Hematopoietic multipotent progenitor cell treated with erythropoietin and hydrocortisone succinate and interleukin-3 and kit ligand, for 8 days (in vitro differentiated cells): ENCODE results near the gene TNNT2.

Source experiments
- DNase-seq: peaks from one replicate; pipeline ENCODE4 v3.0.0-alpha.2; 2015

TNNT2 gene

DNA sequence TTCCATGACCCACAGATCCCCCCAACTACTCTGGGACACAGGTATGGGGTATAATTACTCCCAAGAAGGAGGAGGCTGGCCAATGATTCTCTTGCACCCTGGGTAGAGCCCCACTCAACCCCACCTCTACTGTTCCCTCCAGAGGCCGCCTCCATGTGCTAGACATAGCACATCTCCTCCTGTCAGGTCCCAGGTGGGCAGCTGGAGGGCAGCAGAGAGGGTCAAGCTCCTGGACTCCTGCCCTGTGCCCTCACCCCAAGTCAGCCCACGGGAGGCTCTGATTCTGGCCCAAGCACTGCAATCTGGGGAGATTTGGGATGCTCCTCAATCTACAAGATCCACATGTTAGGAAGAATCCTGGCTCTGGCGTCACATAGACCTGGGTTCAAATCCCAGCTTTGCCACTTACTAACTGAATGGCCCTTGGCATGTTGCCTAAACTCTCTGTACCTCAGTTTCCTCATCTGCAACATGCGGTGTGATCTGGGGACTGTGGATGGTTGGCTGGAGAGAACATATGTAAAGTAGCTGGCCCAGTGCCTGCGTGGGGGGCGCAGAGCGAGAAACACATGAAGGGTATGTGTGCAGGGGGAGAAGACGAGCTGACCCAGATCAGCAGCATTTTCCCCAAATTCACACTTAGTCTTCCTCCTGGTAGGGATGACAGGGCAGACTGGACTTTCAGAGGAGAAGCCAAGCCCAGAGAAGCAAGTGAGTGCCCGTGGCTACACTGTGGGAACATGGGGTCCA lies 23.2 kb downstream of the TNNT2 start:
- DNase-seq, result no peak

DNA sequence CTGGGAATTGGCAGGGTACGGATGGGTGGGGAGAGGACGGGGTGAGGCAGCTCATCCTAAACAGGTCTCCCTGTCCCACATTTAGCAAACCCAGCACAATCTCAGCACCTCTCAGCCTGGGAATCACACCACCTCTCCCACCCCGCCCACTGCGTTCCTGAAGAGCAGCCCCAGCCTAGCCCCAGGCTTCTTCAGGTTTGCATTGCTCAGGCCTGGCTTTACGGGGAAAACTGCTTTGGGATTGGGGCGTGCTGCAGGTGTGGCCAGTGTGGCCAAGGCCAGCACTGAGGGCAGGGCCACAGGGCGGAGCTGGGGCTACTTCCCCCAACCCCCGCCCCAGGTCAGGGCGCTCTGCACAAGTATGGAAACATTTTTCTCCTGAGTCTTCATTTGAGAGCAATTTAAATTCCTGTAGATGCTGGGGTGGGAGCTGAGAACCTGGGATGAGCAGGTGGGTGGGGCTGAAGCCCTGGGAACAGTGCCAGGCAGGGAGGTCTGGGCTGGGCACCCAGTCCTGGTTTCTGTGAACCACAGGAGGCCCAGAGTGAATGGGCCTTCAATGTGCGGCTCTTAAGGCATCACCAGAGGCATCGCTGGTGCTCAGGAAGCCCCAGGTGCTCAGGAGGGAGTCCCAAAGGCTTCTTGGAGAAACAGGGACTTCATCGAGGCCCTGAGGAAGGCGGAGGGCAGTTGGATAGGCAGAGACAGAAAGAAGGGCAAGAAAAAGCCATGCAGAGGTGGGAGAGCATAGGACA lies 24.1 kb downstream of the TNNT2 start:
- DNase-seq, result no peak

DNA sequence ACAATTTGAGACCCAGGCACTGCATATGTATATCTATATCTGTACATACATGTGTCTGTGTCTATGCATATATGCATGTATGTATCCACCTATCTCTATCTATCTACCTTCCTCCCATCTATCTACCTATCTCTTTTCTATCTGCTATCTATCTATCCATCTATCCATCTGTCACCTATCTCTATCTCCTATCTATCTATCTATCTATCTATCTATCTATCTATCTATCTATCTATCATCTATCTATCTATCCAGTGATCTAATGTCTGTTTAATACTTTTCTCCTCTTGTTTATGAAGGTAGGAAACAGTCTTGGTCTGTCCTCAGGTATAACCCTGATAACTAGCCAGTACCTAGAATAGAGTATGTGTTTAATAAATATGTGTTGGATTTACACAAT lies 25.9 kb downstream of the TNNT2 start:
- no peak for DNase-seq

DNA sequence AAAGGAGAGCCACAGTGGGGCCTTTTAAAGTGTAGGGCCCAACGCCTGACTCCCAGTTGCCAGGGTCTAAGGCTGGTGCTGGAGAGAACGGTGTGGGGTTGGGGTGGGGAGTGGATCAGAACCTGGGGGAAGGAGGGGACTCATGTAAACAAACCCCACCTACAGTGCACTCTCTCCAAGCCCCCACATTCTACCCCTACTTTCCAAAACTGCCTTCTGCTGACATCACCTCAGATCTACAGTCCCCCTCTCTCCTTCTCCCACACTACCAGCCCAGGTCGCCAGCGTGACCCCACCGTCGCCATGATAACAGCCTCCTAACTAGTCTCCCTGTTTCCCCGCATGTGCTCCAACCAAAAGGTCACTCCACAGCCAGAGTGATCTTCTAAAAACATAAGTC lies 26.6 kb downstream of the TNNT2 start:
- no peak for DNase-seq

DNA sequence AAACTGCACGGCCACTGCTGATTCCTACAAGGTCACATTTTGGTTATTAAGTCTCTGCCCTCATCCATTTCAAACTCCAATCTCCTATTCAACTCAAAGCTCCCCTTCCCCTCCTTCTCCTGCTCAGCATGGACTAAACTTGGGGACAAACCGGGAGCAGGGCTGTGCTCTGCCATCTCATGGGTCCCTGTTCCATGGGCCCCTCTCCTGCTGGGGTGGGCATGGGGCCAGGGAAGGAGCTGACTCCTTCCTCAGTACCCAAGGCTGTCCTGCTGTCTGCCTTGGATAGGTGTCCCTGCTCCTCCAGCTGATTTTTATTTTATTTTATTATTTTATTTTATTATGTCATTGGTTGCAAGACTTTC lies 27.1 kb downstream of the TNNT2 start:
- DNase-seq, result no peak

DNA sequence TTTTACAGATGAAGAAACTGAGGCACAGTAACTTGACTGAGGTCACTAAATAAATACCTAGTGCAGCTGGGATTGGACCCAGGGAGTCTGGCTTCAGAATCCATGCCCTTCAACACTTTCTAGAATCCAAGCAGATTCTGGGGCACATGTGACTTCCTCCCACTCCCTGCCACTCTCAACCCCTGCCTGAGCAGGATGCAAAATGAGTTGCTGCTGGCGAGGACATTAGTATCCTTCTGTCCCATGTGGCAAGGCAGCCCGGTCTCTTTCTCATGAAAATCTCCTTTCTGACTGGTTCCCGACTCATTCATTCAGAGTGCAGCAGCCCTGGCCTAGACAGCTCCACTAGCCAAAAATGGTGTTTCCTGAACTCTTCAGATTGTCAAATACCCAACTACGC lies 28.4 kb downstream of the TNNT2 start:
- no peak for DNase-seq

DNA sequence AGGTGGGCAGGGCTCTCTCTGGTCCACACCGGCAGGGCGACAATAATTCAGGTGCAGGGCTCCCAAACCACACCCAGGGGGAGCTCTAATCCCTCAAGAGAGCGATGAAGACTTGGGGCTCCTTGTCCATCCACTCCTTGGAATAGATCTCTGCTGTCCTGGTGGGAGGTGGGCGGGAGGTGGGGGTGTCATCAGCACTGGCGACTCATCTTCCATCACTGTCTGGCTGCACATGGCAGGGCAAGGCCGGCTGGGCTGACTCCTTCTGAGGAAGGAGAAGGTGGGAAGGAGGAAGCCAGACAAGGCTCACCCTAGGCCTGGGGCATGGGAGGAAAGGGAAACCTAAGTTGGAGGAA lies 29.3 kb downstream of the TNNT2 start:
- DNase-seq, result peak; percentile 48

DNA sequence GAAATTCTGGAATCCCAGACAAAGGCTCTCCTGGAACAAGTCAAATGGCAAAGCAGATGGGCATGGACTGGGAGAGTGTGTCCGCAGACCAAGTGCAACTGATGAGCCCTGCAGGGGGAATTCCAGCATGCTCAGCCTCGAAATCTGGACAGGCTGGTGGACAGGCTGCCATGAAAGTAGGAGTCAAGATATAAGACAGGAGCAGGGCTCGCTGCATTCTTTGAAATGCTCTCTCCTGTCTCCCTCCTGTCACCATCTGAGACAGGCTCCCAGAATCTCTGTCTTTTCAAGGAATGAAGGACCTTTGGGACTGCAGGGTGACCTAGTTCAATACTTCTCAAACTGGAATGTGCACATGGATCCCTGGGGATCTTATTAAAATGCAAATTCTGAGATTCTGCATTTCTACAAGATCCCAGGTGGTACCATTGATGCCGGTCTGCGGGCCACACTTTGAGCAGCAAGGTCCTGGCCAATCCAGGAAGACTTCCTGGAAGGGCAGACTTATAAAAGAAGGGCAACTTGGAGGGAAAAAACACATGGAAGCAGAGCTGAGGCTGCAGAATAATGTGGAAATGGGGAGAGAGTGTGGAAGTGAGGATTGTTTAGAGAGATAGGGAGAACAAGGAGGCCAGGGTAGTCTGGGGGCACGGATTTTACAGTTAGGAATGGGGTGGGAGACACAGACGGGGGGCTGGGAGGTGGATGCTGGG lies 29.8 kb downstream of the TNNT2 start:
- DNase-seq, result no peak

DNA sequence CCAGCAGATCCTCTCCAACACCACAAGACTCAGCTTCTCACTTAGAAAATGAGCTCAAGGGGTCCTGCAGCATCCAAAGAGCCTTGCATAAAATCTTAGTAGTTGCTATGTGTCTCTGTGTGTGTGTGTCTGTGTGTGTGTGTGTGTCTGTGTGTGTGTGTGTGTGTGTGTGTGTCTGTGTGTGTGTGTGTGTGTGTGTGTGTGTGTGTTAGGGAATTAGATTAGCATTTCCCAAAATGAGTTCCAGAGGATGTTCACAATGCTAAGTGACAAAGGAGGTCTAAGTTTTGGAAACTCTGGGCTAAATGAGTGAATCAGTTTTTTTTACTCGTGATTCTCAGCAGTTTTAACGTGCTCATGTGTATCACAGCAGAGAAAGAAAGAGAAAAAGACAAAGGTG lies 30.5 kb downstream of the TNNT2 start:
- DNase-seq, result no peak

DNA sequence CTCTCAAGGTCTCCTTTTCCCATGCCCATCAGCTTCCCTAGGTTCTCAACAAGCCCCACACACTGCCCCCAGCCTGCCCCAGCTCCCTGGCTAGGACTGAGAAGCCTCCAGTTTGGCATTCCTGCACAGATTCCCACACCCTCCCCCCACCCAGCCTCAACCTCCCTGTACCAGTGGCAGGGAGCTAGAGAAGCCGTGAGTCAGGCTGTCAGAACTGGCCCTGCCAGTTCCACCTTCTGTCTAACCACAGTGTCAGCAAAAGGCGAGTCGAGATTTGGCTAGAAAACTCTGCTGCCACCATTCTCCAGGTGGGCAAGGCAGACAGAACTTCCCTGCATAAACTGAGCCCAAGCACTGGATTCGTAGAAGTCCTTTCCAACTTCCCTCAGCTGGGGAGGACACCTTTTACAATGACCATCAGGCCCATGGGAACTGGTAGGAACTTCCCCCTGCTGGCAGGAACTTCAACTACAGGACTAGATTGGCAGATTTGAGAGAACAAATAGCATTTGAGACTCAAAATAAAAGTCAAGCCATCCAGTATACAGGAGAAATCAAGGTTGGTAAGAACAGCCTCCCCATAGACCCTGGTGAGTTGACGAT lies 31.0 kb downstream of the TNNT2 start:
- DNase-seq, result peak; percentile 48

DNA sequence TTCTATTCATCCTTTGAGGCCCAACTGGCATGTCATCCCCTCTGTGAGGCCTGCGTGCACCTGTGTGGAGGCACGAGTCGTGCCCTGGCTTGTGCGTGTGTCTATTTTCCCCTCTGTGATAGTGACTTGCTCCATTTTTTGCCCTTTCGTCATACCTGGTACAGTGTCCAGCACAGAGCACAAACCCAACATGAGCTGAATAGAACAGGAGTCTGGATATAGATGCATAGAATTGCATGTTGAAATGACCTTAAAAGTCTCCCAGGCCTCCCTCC lies 32.5 kb downstream of the TNNT2 start:
- DNase-seq, result no peak

DNA sequence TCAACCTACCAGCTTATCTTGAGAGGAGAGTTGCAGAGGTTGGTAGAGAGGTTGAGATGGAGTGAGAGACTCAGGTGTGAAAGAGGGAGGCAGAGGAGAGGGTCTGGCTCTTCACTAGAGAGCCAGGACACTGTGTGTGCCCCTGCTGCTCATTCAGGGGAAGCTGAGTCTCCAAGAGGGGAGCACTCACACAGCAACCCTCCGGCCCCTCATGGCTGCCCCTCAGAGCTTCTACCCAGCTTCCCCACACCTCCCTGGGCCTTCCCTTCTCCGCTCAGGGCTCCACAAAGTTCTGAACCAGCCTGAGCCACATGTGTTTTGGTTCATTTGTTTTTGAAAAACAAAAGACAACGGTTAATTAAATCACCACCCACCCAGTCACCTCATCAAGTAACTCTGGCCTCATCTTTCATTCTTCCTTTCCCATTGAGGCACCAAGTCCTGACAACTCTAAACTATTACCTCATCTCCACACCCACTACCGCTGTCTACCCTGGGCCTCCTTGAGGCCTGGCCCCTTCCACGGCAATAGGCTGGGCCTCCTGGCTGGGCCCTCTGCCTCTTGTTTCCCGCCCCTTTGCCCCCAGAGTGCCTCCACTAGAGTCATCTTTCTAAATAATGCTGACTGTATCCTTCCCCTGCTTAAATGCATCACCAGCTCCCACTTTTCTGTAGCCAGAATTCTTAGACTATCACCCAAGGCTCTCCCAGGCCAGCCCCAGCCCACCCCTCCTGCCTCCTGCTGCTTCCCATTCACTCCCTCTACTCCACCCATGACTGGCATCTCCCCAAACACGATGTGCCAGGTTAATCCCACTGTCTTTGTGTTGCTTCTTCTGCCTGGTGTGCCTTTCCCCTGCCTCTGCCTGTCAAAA lies 33.0 kb downstream of the TNNT2 start:
- no peak for DNase-seq

DNA sequence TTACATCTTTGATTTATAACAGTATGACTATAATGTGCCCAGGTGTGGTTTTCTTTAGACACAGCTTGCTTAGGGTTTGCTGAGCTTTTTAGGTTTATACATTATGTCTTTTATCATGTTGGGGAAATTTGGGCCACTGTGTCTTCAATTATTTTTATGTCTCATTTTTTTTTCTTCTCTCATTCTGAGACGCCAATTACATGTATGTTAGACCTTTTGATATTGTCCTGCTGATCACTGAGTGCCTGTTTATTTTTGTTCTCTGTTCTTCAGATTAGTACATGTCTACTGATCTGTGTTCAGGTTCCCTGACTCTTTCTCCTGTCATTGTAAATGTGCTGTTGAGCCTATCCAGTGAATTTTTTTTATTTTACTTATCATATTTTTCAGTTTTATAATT lies 36.1 kb downstream of the TNNT2 start:
- no peak for DNase-seq

DNA sequence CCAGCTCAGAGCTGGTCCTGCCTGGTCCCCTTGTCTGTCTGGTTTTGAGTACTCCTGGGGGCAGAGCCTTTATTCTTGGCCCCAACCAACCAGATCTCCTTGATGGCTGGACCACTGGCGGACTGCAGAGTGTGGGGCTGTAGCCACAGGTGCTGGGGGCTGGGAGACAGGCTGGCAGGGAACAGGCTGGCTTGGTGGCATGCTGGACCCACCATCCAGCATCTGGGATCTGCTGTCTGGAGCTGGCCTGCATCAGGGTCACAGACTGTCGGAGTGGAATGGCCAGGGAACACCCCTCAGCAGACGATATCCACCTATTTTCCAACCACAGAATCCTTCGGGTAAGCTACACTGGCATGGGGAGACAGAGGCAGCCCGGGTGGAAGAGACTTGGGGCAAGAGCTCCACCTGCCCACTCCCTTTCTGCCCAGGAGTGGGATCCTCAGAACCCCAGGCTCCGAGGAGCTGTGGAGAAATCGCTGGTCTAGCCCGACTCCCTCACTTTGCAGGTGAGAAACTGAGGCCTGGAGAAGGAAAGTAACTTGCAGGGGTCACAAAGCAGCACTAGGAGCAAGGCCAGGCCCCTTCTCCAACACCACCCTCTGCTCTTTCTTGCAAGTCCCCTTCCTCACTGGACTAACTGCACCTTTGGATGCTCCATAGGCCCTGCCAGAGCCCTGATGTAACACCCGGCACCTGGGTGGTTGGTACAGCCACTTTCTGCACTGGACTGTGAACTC lies 40.6 kb downstream of the TNNT2 start:
- DNase-seq, result no peak

DNA sequence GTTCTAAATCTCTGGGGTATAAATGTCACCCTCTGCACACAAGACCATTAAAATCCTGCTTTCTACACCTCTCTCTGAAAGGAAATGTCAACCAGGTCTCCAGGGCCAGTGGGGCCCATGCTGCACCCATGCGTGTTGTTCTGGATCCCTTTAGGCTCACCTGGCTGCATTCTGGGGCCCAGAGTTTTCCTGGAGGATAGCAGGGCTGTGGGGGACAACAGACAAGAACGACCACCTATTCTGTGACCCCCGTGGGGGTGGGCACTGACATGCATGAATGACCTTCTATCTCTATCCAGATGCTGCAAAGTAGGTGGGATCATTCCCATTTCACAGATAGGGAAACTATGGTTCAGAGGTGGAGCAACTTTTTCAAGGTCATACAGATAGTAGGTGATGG lies 41.6 kb downstream of the TNNT2 start:
- no peak for DNase-seq

DNA sequence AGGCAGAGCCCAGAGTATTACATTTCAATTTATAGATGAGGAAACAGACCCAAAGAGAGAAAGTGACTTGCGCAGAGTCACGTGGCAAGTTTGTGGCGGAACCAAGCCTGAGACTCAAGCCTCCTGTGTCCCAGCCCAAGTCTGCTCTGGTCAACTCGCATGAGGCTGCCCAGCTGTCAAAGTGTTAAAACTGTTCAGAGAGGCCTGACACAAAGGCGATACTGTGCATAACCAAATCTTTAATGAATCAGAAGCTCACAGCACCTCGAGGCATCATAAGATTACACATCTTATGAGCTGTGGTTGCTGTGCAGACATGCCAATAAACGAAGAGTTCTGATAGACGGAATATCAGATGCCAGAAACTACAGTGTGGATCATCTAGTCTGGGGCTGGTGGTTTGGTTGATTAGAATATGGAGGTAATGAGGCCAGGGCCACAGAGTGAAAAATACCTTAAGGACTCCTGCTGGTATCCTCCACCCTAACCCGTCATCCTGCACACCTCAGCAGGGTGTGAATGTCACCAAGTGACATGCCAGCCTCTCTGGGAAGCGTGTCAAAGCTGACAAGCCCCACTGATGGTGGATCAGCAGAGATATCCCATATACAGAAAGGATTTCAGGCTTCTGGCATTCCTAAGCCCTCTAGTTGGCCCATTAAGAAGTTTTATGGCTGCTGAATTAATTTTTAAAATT lies 42.2 kb downstream of the TNNT2 start:
- no peak for DNase-seq

DNA sequence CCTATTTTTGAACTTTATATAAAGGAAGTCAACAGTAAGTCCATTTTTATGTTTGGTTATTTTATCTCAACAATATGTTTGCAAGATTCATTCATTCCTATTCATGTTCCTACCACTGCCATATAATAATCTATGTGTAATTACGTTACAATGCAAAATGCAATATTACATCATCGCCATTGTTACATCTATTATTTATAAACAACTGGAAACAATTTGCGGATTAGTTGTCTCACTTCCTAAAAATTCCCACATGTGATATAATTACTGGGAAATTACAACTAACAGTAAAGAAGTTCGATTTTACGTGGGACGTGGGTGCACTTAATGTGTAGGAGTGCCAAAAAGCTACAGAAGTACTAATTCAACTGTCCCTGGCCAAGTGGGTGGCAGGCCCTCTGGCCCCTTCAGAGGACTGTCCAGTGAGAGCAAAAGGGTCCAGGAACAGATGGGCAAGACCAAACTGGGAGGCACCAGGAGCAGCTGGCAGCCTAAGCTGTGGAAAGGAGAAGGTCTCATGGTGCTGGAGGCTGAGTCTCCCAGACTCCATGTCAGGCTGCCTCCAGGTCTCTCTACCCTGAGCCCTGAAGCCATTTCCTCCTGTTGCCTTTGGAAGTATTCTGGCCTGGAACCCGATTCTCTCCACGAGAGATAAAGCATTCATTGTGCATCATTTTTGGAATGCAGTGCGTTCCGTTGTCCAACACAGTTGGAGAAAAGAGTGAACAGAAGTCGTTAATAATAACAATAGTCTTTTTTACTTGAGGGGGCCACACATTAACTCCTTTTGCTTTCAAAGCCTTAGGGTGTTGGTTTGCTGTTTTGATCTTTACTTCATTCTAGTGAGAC lies 42.9 kb downstream of the TNNT2 start:
- DNase-seq, result no peak

DNA sequence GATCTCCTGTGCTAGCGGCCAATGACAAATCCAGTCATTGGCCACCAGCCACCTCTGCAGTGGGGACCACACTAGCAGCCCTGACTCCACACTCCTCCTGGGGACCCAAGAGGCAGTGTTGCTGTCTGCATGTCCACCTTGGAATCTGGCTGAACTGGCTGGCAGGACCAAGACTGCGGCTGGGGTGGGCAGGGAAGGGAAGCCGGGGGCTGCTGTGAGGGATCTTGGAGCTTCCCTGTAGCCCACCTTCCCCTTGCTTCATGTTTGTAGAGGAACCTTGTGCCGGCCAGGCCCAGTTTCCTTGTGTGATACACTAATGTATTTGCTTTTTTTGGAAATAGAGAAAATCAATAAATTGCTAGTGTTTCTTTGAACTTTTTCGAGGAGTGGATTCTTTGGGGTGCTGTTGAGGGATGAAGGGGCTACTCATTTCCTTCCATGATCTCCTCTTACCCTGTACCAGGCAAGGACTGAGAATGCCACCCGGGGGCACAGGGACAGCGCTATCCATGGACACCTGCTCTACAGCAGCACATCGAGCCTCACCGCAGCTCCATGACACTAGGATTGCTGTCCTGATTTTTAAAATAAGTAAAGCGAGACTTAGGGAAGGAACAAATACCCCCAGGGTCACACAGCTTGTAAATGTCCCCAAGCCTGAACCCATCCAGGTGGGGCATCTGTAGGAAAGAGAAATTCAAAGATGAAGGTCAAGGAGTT lies 44.7 kb downstream of the TNNT2 start:
- no peak for DNase-seq

DNA sequence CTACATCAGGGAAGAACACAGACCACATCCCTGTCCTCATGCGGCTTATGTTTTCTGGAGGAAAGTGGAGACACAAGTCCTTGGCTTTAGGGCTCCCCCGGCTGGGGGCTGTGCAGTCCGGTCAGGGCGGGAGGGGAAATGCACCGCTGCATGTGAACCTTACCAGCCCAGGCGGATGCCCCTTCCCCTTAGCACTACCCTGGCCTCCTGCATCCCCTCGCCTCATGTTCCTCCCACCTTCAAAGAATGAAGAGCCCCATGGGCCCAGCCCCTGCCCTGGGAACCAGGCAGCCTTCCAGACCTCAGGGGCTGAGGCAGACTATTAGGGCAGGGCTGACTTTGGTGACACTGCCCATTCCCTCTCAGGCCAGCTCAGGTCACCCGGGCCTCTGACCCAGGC lies 45.5 kb downstream of the TNNT2 start:
- no peak for DNase-seq

DNA sequence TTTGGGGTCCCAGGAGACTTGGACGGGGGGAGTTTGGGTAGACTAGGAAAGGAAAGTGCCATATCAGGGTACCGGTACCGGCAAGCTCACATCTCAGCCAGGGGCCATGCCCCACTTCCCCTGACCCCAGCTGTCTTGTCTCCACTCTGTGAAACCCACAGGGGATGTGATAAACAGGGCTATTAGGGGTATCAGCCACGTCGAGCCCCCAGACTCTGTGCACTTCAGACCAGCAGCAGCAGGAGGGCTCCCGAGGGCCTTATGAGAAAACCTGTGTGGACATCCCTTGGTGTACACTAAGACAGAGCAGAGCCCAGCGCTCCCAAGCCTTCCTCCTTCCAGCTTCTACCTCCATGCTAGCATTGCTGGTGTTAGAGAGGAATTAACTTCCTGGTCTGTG lies 46.3 kb downstream of the TNNT2 start:
- no peak for DNase-seq
